ENCODE measurements around the gene CDCA7L.

The CDCA7L gene

GRCh38 chr7:21972397-21972784 is 26.7 kb upstream of the CDCA7L start:
- no peak overlapping the region for H3K4me3 ChIP-seq (ENCODE audit: low read depth, low read length)
- DNase-seq (ENCODE audit: low read depth) = no peak
- no peak for TF ChIP-seq CTCF (IDR thresholded peaks at IDR 0.05; ENCODE audit: control insufficient read depth, extremely low read depth, insufficient read depth)

GRCh38 chr7:21971780-21972396 is 26.2 kb upstream of the CDCA7L start:
- no peak overlapping the region for H3K4me3 ChIP-seq (ENCODE audit: low read depth, low read length)
- TF ChIP-seq CTCF (IDR thresholded peaks at IDR 0.05; ENCODE audit: control insufficient read depth, extremely low read depth, insufficient read depth) = no peak
- DNase-seq (ENCODE audit: low read depth) = no peak

GRCh38 chr7:21969822-21970221 is 24.1 kb upstream of the CDCA7L start:
- no peak for TF ChIP-seq CTCF (IDR thresholded peaks at IDR 0.05; ENCODE audit: control insufficient read depth, extremely low read depth, insufficient read depth)
- H3K4me3 ChIP-seq (ENCODE audit: low read depth, low read length) = no peak overlapping the region
- DNase-seq (ENCODE audit: low read depth) = peak; percentile 33

- no peak for TF ChIP-seq CTCF (IDR thresholded peaks at IDR 0.05; ENCODE audit: control insufficient read depth, extremely low read depth, insufficient read depth)
- no peak for DNase-seq (ENCODE audit: low read depth)
- no peak overlapping the region for H3K4me3 ChIP-seq (ENCODE audit: low read depth, low read length)
Observed at GRCh38 chr7:21967598-21968003, 21.9 kb upstream of the CDCA7L start.

GRCh38 chr7:21966271-21966670 is 20.6 kb upstream of the CDCA7L start:
- no peak overlapping the region for H3K4me3 ChIP-seq (ENCODE audit: low read depth, low read length)
- TF ChIP-seq CTCF (IDR thresholded peaks at IDR 0.05; ENCODE audit: control insufficient read depth, extremely low read depth, insufficient read depth) = no peak
- DNase-seq (ENCODE audit: low read depth) = no peak

GRCh38 chr7:21965291-21965690 is 19.6 kb upstream of the CDCA7L start:
- TF ChIP-seq CTCF (IDR thresholded peaks at IDR 0.05; ENCODE audit: control insufficient read depth, extremely low read depth, insufficient read depth) = no peak
- no peak for DNase-seq (ENCODE audit: low read depth)
- H3K4me3 ChIP-seq (ENCODE audit: low read depth, low read length) = no peak overlapping the region

- TF ChIP-seq CTCF (IDR thresholded peaks at IDR 0.05; ENCODE audit: control insufficient read depth, extremely low read depth, insufficient read depth) = no peak
- DNase-seq (ENCODE audit: low read depth) = no peak
- no peak overlapping the region for H3K4me3 ChIP-seq (ENCODE audit: low read depth, low read length)
Observed at GRCh38 chr7:21962677-21963076, 17.0 kb upstream of the CDCA7L start.

Data from LNCaP clone FGC (cell line).